GM12864 (cell line): ENCODE measurements around the gene RRBP1.

ENCODE experiments used
- DNase-seq: peaks from one replicate; pipeline ENCODE4 v3.0.0-alpha.2; 2011; ENCODE audit warnings: low read depth
- H3K4me3 ChIP-seq: 2 replicates; pipeline ENCODE4 v1.5.1; 2011; ENCODE audit warnings: mild to moderate bottlenecking, low read depth, low read length, control low read depth
- CTCF ChIP-seq: IDR thresholded peaks from 2 replicates; pipeline ENCODE4 v1.5.1; 2011; ENCODE audit warnings: low read depth, mild to moderate bottlenecking, moderate library complexity, low read length, control low read depth, inconsistent platforms; ENCODE audit errors: missing control alignments

Gene RRBP1

GRCh38 chr20:17678295-17678694, 3.7 kb downstream of the RRBP1 start:
- no peak for TF ChIP-seq CTCF
- no peak overlapping the region for H3K4me3 ChIP-seq
- no peak for DNase-seq

- H3K4me3 ChIP-seq, result no peak overlapping the region
- TF ChIP-seq CTCF, result no peak
- no peak for DNase-seq
Observed at GRCh38 chr20:17676942-17677341, 5.1 kb downstream of the RRBP1 start.

- no peak for DNase-seq
- no peak overlapping the region for H3K4me3 ChIP-seq
- TF ChIP-seq CTCF, result no peak
Observed at GRCh38 chr20:17676378-17676759, 5.7 kb downstream of the RRBP1 start.

DNA sequence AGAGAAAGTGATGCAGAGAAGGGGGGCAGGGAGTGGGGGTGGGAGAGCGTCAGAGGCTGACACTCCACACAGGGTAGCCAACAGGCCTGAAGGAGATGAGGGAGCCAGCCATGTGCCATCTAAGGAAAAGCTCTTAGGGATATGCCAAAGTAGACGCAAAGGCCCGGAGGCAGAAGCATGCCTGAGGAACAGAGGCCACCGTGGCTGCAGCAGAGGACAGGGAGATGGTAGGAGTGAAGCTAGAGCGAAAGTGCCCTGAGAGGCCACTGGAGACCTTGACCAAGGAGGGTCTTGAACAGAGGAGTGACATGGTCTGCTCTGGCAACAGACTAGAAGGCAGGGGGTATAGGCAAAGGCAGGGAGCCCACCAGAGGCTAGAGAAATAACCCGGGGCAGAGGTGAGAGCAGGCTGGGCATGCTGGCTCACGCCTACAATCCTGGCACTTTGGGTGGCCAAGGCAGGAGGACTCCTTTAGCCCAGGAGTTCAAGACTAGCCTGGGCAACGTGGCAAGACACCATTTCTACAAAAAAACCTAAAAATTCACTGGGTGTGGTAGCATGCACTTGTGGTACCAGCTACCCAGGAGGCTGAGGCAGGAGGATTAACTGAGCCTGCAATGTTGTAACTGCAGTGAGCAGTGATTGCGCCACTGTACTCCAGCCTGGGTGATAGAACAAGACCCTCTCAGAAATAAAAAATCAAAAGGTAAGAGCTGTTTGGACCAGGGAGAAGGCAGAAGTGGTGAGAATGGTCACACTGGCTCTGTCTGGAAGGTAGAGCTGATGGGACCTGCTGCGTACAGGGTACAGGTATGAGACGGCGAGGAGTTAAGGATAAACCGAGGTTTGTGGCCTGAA, 6.3 kb downstream of the RRBP1 start:
- no peak for TF ChIP-seq CTCF
- no peak for DNase-seq
- H3K4me3 ChIP-seq, result no peak overlapping the region

- no peak for TF ChIP-seq CTCF
- DNase-seq, result no peak
- H3K4me3 ChIP-seq, result no peak overlapping the region
Observed at GRCh38 chr20:17674722-17675518, 7.1 kb downstream of the RRBP1 start.

- no peak for DNase-seq
- no peak overlapping the region for H3K4me3 ChIP-seq
- no peak for TF ChIP-seq CTCF
Observed at GRCh38 chr20:17673084-17673483, 9.0 kb downstream of the RRBP1 start.

DNA sequence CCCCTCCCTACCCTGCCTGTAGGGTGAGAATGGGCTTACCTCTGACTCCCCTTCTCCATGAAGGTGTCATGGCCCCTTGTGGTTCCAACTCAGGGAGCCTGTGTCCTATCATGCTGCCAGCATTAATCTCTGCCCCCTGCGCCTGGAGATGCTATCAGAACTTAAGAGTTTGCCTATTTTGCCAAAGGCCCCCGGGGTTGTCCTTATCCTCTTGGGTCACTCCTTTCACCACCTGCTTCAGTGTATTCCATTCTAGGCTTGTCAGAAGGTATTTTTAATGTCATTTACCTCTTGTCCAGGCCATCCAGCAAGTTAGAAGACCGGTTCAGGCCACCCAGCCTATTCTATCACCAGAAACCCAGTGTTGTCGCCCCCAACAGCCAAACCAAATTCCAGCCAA, 10.5 kb downstream of the RRBP1 start:
- TF ChIP-seq CTCF, result no peak
- no peak for DNase-seq
- no peak overlapping the region for H3K4me3 ChIP-seq
